Thymus (tissue), 11 donors: ENCODE measurements around the gene ALLC. TPM values are rescaled to one million over a fixed set of nuclear protein-coding genes. Genes with fewer than 3 reads are reported as not detected.
A peak's percentile ranks its signal among the peaks of the same experiment; 100 is the strongest.
"Not testable (repeated sequence)": the region's sequence is repeated elsewhere in the genome, so short reads cannot be mapped to it uniquely, and the experiment has no call there.

Experiments
- DNase-seq, 9 donors: peaks; one replicate each; pipeline ENCODE4 v3.0.0-alpha.2; 2013; ENCODE audit warnings: low spot score in 9 of 9, low read depth in 6 of 9, missing footprints in 1 of 9
- H3K27ac ChIP-seq, 2 donors: one replicate each; pipeline ENCODE4 v1.5.1; 2013; ENCODE audit warnings: control low read depth in 1 of 2, low read depth in 1 of 2, low read length in 1 of 2, mild to moderate bottlenecking in 1 of 2, moderate library complexity in 1 of 2
- H3K27me3 ChIP-seq, 2 donors: one replicate each; pipeline ENCODE4 v1.5.1; 2013; ENCODE audit warnings: low read length in 1 of 2; ENCODE audit not compliant: control insufficient read depth in 2 of 2, insufficient read depth in 1 of 2
- H3K36me3 ChIP-seq, 2 donors: one replicate each; pipeline ENCODE4 v1.5.1; 2013; ENCODE audit warnings: low read length in 1 of 2, mild to moderate bottlenecking in 1 of 2, moderate library complexity in 1 of 2; ENCODE audit not compliant: control insufficient read depth in 2 of 2, insufficient read depth in 2 of 2
- H3K4me1 ChIP-seq, 2 donors: one replicate each; pipeline ENCODE4 v1.5.1; 2013; ENCODE audit warnings: low read length in 2 of 2; ENCODE audit not compliant: control insufficient read depth in 2 of 2, insufficient read depth in 2 of 2
- H3K4me3 ChIP-seq, 2 donors: one replicate each; pipeline ENCODE4 v1.5.1; 2013; ENCODE audit warnings: low read length in 2 of 2, control low read depth in 1 of 2, mild to moderate bottlenecking in 1 of 2
- H3K9me3 ChIP-seq, 2 donors: one replicate each; pipeline ENCODE4 v1.5.1; 2013; ENCODE audit warnings: low read length in 1 of 2, mild to moderate bottlenecking in 1 of 2; ENCODE audit not compliant: control insufficient read depth in 2 of 2, insufficient read depth in 1 of 2
- WGBS: extraction: QIAGEN DNeasy Blood & Tissue Kit; methylation state at CpG from one replicate; pipeline ENCODE4 v1.1.7; 2013; 5-methylcytosine and 5-hydroxymethylcytosine counted together
- polyA plus RNA-seq: library from polyadenylated mRNA; stranded (reverse); fragments of 200-250 nt; gene quantifications from one replicate; pipeline ENCODE4 v1.2.3, GENCODE V29; 2013
- total RNA-seq: library from RNA; stranded (reverse); fragments of 120-200 nt; gene quantifications from one replicate; pipeline ENCODE4 v1.2.4, GENCODE V29; 2013
- donor health status: healthy.

Gene ALLC
- total and polyA plus RNA-seq, 2 donors, result 0.05 to 0.87 TPM

GRCh38 chr2:3614743-3615142, 43.3 kb upstream of the ALLC start:
- not testable (repeated sequence) for H3K9me3 ChIP-seq, H3K36me3 ChIP-seq, H3K4me3 ChIP-seq, H3K4me1 ChIP-seq, DNase-seq, H3K27me3 ChIP-seq, H3K27ac ChIP-seq
- WGBS, result 90% methylated on average over 2 of the region's 2 CpGs

DNA sequence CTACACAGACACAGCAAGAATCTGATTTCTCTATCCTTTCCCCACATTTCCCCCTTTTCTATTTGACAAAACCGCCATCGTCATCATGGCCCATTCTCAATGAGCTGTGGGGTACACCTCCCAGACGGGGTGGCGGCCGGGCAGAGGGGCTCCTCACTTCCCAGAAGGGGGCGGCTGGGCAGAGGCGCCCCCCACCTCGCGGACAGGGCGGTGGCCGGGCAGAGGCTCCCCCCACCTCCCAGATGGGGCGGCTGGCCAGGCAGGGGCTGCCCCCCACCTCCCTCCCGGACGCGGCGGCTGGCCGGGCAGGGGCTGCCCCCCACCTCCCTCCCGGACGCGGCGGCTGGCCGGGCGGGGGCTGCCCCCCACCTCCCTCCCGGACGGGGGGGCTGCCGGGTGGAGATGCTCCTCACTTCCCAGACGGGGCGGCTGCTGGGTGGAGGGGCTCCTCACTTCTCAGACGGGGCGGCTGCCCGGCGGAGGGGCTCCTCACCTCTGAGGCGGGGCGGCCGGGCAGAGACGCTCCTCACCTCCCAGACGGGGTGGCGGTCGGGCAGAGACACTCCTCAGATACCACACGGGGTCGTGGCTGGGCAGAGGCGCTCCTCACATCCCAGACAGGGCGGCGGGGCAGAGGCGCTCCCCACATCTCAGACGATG, 42.3 kb upstream of the ALLC start:
- DNase-seq, result not testable (repeated sequence)

GRCh38 chr2:3616435-3617197, 41.4 kb upstream of the ALLC start:
- not testable (repeated sequence) for H3K9me3 ChIP-seq, H3K27me3 ChIP-seq, H3K36me3 ChIP-seq, DNase-seq, H3K4me3 ChIP-seq, H3K27ac ChIP-seq, H3K4me1 ChIP-seq
- WGBS, result 94% methylated on average over 25 of the region's 25 CpGs

More for the DNA sequence above, 42.3 kb upstream of the ALLC start:
- 96% methylated on average over 45 of the region's 46 CpGs for WGBS
- H3K36me3 ChIP-seq, H3K4me3 ChIP-seq, H3K4me1 ChIP-seq, H3K27ac ChIP-seq, H3K9me3 ChIP-seq, H3K27me3 ChIP-seq: not testable (repeated sequence)

- DNase-seq, result no peak
- H3K27me3 ChIP-seq, result no peaks in the 10 kb centered on the region
- WGBS, result 98% methylated on average over 21 of the region's 21 CpGs
Observed at GRCh38 chr2:3617198-3617890, 40.7 kb upstream of the ALLC start.

DNA sequence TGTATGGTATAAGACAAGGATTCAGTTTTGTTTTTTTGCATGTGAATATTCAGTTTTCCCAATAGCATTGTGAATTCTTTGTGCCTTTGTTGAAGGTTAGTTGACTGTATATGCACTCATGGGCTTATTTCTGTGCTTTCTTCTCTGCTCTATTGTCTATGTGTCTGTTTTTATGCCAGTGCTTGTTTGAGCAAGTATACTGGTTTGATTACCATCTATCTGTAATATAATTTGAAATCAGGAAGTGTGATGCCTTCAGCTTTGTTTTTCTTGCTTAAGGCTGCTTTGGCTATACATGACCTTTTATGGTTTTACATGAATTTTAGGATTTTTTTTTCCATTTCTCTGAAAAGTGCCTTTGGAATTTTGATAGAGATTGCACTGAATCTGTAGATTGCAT, 39.6 kb upstream of the ALLC start:
- H3K4me1 ChIP-seq, result no peaks in the 10 kb centered on the region
- H3K4me3 ChIP-seq, result no peak overlapping the region
- H3K9me3 ChIP-seq, result peaks cover 0 to 3% of the 10 kb centered on the region in 2 donors
- H3K36me3 ChIP-seq, result no peaks in the 10 kb centered on the region
- DNase-seq, result no peak
- H3K27me3 ChIP-seq, result no peaks in the 10 kb centered on the region
- H3K27ac ChIP-seq, result no peak overlapping the region

More at GRCh38 chr2:3617198-3617890, 40.7 kb upstream of the ALLC start:
- no peak overlapping the region for H3K4me3 ChIP-seq
- H3K9me3 ChIP-seq, result peaks cover 0 to 6% of the 10 kb centered on the region in 2 donors
- no peak overlapping the region for H3K27ac ChIP-seq
- no peaks in the 10 kb centered on the region for H3K36me3 ChIP-seq
- H3K4me1 ChIP-seq, result no peaks in the 10 kb centered on the region

DNA sequence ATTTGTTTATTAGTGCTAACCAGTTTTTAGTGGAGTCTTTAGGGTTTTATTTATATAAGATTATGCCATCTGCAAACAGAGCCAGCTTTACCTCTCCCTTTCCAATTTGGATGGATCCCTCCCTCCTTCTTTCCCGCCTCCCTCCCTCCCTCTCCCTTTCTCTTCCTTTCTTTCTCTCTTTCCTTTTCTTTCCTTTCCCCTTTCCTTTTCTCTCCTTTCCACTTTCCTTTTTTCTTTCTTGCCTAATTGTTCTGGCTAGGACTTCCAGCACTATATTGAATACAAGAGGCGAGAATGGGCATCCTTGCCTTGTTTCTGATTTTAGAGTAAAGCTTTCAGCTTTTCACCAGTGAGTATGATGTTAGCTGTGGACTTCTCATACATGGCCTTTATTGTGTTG, 39.0 kb upstream of the ALLC start:
- Histone ChIP-seq H3K9me3 (peaks cover 0 to 1% of the 10 kb centered on the region in 2 donors), H3K36me3 (no peaks in the 10 kb centered on the region), H3K4me1 (no peaks in the 10 kb centered on the region), H3K27me3 (no peaks in the 10 kb centered on the region), H3K27ac (no peak overlapping the region), H3K4me3 (no peak overlapping the region)
- 97% methylated on average over 2 of the region's 2 CpGs for WGBS
- DNase-seq, result no peak

DNA sequence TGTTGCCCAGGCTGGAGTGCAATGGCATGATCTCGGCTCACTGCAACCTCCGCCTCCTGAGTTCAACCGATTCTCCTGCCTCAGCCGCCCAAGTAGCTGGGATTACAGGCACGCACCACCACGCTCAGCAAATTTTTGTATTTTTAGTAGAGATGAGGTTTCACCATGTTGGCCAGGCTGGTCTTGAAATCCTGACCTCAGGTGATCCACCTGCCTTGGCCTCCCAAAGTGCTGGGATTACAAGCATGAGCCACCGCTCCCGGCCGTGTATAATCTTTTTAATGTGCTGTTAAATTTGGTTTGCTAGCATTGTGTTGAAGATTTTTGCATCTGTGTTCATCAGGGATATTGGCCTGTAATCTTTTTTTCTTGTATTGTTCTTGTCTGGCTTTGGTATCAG, 38.3 kb upstream of the ALLC start:
- WGBS, result 98% methylated on average over 9 of the region's 9 CpGs
- H3K27ac ChIP-seq, H3K27me3 ChIP-seq, H3K4me1 ChIP-seq, H3K9me3 ChIP-seq, DNase-seq, H3K36me3 ChIP-seq, H3K4me3 ChIP-seq: not testable (repeated sequence)

GRCh38 chr2:3620834-3621233, 37.2 kb upstream of the ALLC start:
- peaks cover 0 to 2% of the 10 kb centered on the region in 2 donors for H3K9me3 ChIP-seq
- WGBS, result 95% methylated on average over 5 of the region's 5 CpGs
- DNase-seq, result peak in 1 of 9 donors; percentile 9
- no peak overlapping the region for H3K27ac ChIP-seq
- no peaks in the 10 kb centered on the region for H3K27me3 ChIP-seq
- no peaks in the 10 kb centered on the region for H3K36me3 ChIP-seq
- no peak overlapping the region for H3K4me3 ChIP-seq
- H3K4me1 ChIP-seq, result no peaks in the 10 kb centered on the region

DNA sequence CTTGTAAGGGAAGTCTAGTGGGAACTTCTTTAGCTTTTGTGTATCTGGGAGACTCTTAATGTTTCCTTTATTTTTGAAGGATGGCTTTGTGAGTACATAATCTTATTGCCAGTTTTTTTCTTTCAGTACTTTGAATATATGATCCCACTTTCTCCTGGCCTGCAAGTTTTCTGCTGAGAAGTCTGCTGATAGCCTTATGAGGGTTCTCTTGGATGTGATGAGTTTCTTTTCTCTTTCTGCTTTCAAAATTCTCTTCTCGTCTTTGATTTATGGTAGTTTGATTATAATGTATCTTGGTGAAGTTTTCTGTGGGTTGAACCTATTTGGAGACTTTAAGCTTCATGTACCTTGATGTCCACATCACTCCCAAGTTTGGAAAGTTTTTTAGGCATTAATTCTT, 35.0 kb upstream of the ALLC start:
- Histone ChIP-seq H3K36me3 (no peaks in the 10 kb centered on the region), H3K27ac (no peak overlapping the region), H3K27me3 (no peaks in the 10 kb centered on the region), H3K9me3 (peaks cover 0 to 2% of the 10 kb centered on the region in 2 donors), H3K4me3 (no peak overlapping the region), H3K4me1 (no peaks in the 10 kb centered on the region)
- no peak for DNase-seq
- 87% methylated on average over 1 of the region's 1 CpG for WGBS
